ENCODE data around the gene SLC25A12. TPM values are rescaled to one million over a fixed set of nuclear protein-coding genes. Genes with fewer than 3 reads are reported as not detected.

The SLC25A12 gene
- total and polyA plus RNA-seq, 2 of the 13 experiments (the other 11 are each of a cell fraction or from before 2014, with no cell fraction given), result 8.1 to 15.9 TPM

DNA sequence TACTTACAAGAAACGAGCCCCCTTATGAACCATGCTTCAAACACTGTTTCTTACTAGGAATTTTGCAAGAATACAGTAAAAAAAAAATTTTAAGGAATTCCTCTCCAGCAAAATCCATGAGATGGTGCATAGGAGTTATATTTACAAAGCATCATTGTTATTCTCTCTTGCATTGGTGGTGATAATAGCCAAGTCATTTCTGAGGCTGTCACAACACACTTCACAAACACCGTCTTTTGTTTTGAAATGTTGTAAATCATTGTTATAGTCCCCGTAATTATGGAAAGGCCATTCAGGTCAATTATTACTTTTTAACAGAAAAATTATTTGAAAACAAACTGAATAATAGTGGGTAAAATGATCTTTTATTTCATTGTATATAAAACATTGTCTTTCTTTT lies 146.7 kb downstream of the SLC25A12 start:
- DNase-seq (ENCODE audit: low spot score), result no peak
- no peaks in the 10 kb centered on the region for H3K27me3 ChIP-seq (ENCODE audit: control insufficient read depth in 1 of 2, insufficient read depth in 2 of 2, low read length in 2 of 2)
- TF ChIP-seq EHMT2 (IDR thresholded peaks at IDR 0.05; ENCODE audit: borderline replicate concordance, low read depth, low read length), result no peak
- no peak for TF ChIP-seq ZSCAN22 (CRISPR knock-in tag; IDR thresholded peaks at IDR 0.05)
- TF ChIP-seq KAT7 (CRISPR knock-in tag; IDR thresholded peaks at IDR 0.05; ENCODE audit: borderline replicate concordance), result no peak
- TF ChIP-seq CHD2 (IDR thresholded peaks at IDR 0.05; ENCODE audit: low read depth, low read length), result no peak
- TF ChIP-seq, protein P1, sequence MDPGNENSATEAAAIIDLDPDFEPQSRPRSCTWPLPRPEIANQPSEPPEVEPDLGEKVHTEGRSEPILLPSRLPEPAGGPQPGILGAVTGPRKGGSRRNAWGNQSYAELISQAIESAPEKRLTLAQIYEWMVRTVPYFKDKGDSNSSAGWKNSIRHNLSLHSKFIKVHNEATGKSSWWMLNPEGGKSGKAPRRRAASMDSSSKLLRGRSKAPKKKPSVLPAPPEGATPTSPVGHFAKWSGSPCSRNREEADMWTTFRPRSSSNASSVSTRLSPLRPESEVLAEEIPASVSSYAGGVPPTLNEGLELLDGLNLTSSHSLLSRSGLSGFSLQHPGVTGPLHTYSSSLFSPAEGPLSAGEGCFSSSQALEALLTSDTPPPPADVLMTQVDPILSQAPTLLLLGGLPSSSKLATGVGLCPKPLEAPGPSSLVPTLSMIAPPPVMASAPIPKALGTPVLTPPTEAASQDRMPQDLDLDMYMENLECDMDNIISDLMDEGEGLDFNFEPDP (CRISPR knock-in tag; conservative IDR thresholded peaks at IDR 0.05), result no peak
- TF ChIP-seq ZNF317 (CRISPR knock-in tag; IDR thresholded peaks at IDR 0.05), result no peak
- no peak for TF ChIP-seq ZNF776 (CRISPR knock-in tag; IDR thresholded peaks at IDR 0.05)
- TF ChIP-seq HNRNPH1 (optimal IDR thresholded peaks at IDR 0.05; ENCODE audit: low read depth, low read length), result no peak
- TF ChIP-seq NAIF1 (CRISPR knock-in tag; IDR thresholded peaks at IDR 0.05; ENCODE audit: borderline replicate concordance), result no peak
- TF ChIP-seq NR3C1 (CRISPR knock-in tag; IDR thresholded peaks at IDR 0.05), result no peak
- intact Hi-C loops (cut with micrococcal nuclease; ENCODE audit: unreplicated experiment), result no loop called here
- WGBS (ENCODE audit: low lambda C conversion rate), result 96% methylated on average over 3 of the region's 3 CpGs
- H3K9ac ChIP-seq (ENCODE audit: insufficient read depth, low read depth, low read length), result no peak overlapping the region
- CTCF ChIA-PET (ENCODE audit: low intra/inter-chr PET ratio, low total read pairs), result no interaction called here
- H3K4me2 ChIP-seq (ENCODE audit: low read depth, low read length), result no peak overlapping the region
- no peaks in the 10 kb centered on the region for H3K9me3 ChIP-seq (ENCODE audit: low read length)
- POLR2A ChIA-PET, result no interaction called here
- no peak for ATAC-seq
- no peak overlapping the region for H2AFZ ChIP-seq (ENCODE audit: low read length)
- no peak overlapping the region for H3K27ac ChIP-seq (ENCODE audit: extremely low read length, insufficient read depth, low read length)
- BruUV-seq (replicated peaks), result no TSS peak
- H4K20me1 ChIP-seq (ENCODE audit: insufficient read depth, low read length), result no peaks in the 10 kb centered on the region
- H3K4me1 ChIP-seq (ENCODE audit: insufficient read depth, low read length), result no peaks in the 10 kb centered on the region
- peaks cover 14 to 34% of the 10 kb centered on the region in 2 experiments for H3K36me3 ChIP-seq (replicated peaks in 1 of 2; ENCODE audit: control insufficient read depth in 1 of 2, insufficient read depth in 2 of 2, low read length in 2 of 2)
- in situ Hi-C loops (cut with HindIII; ENCODE audit: extremely low pct_ligation_motif_present, low pct_unique_long_range_greater_than_20kb), result no loop called here
- H3K79me2 ChIP-seq (ENCODE audit: insufficient read depth, low read length), result no peaks in the 10 kb centered on the region
- FAIRE-seq, result no peak
- H3K4me3 ChIP-seq (replicated peaks in 1 of 3; ENCODE audit: insufficient read depth in 1 of 3, low read depth in 2 of 3, low read length in 3 of 3), result no peak overlapping the region
